NCI-H187 treated with DMSO at 0.1 percent for 48 hours (cell line): ENCODE measurements around the gene SH3BP1.
A peak's percentile ranks its signal among the peaks of the same experiment; 100 is the strongest.

Source experiments
- DNase-seq: peaks from one replicate; lab custom pipeline; 2025; lab: John Stamatoyannopoulos, UW

SH3BP1 gene

DNA sequence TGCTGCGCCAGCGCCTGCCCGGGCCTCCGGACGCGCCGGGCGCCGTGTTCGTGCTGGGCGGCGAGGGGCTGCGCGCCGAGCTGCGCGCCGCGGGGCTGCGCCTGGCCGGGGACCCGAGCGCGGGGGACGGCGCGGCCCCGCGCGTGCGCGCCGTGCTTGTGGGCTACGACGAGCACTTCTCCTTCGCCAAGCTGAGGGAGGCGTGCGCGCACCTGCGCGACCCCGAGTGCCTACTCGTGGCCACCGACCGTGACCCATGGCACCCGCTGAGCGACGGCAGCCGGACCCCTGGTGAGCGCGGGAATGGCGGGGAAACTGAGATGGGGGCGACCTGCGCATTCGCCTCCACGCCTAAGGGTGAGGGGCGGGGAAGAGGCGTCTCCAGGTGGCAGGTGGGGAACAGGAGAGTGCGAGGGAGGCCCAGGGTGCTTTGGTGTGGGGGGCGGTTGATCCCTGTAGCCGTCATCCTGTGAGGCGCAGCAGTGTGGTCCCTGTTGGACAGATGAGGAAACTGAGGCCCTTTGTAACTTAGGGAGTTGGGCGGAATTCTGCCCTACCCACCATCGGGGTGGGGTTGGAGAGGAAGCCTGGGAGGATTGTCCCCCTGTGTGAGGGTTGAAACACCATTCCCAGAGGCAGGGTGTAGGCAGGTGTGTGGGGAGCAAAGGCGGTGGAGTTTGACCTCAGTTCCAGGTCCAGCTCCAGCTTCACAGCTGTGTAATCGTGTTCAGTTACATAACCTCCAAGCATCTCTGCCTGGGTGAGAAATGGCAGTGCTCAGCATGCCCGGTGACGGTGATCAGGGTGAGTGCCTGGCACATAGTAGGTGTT is 19.8 kb downstream of the SH3BP1 start:
- DNase-seq = no peak

DNA sequence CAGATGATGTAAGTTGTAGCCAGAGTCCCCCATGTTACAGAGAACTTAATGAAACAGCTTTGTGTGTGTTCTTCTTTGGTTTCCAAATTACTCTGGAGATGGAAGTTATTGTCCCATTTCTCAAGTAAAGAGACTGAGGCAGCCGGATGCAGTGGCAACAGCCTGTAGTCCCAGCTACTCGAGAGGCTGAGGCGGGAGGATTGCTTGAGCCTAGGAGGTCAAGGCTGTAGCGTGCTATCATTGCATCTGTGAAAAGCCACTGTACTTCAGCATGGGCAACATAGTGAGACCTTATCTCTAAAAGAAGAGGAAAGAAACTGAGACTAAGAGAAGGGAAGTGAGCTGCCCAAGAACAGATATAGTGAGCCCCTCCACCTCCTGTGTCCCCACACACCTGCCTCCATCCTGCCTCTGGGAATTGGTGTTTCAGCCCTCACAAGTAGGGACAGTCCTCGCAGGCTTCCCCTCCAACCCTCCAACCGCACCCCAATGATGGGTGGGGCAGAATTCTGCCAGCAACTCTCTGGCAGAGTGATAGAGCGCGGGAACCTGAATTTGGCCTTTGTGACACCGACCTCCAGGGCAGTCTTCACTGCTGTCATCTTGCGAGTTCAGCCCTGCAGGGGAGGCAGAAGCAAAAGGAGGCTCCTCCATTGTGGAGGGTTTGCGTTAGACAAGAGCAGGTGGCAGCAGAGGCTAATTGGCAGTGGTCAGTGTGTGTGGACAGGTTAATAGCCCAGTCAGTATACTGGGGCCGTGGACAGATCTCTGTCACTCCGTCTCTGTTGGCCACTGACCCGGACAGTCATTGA is 20.6 kb downstream of the SH3BP1 start:
- no peak for DNase-seq

DNA sequence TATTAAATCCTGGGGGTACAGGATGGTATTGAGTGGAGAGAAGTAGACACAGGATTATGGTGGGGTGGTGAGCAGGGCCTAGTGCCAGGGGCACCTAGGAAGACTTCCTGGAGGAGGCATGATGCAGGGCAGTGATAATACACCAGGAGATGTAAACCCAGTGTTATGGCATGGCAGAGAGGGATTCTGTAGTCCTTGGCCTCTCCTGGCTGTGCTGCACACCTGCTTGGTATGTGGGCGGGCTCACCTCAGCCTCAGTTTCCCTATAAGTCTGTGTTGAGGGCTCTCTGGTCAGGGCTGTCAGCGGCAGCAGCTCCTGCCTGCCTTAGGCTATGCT is 21.2 kb downstream of the SH3BP1 start:
- DNase-seq = no peak

DNA sequence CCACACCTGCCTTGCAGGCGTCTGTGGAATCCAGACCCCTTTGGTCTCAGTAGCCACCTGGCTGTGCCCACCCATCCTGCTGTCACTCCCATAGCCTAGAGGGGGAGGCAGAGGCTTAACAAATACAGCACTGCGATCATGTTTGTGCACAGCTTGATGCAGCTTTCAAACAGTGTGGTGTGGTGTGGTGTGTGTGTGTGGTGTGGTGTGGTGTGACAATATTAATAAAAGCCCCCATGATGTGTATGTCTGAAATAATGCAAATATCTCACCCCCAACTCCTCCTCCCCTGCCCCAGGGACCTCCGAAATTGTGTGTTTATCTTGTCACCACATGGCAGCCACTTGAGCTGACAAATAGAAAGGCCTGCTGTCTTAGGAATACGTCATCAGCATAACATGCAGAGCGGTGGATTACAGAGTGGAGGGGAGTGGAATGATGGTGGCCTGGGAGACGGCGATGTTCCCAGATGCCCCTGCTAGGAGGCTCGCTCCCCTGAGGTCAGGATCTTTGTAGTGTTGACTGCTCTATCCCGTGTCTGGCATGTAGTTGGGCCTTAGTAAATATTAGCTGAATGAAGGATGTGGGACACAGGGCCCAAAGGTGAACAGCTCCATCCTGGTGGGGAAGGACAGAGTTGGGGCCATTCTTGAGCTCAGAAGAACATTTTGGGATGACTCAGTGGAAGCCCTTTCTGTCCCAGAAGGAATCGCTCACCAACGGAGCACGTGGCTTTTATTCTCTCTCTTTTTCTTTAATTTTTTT is 21.9 kb downstream of the SH3BP1 start:
- no peak for DNase-seq

DNA sequence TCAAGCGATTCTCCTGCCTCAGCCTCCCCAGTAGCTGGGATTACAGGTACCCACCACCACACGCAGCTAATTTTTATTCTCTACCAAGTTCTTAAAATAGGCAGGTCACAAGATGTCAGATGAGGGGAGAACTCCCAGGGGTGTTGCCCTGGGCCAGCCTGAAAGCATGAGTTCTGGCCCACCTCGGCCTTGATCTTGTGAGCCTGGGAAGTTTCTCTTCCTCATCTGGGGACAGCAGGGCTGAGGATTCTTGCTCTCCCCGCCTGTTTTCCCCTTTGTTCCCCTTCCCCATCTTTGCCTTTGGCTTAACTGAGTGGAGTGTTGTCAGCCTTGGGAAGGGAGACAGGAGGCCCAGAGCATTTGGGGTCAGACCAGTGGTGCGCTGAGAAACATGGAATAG is 22.6 kb downstream of the SH3BP1 start:
- no peak for DNase-seq

DNA sequence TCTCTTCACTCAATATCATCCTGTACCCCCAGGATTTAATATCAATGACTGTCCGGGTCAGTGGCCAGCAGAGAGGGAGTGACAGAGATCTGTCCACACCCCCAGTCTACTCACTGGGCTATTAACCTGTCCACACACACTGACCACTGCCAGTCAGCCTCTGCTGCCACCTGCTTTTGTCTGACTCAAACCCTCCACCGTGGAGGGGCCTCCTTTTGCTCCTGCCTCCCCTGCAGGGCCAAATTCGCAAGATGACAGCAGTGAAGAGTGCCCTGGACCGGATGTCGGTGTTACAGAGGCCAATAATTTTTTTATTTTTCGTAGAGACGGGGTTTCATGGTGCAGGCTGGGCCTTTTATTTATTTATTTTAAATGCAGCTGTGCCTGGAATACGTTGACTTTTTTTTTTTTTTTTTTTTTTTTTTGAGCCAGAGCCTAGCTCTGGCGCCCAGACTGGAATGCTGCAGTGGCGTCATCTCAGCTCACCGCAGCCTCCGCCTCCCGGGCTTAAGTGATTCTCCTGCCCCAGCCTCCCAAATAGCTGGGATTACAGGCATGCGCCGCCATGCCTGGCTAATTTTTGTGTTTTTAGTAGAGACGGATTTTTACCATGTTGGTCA is 24.2 kb downstream of the SH3BP1 start:
- DNase-seq = no peak

DNA sequence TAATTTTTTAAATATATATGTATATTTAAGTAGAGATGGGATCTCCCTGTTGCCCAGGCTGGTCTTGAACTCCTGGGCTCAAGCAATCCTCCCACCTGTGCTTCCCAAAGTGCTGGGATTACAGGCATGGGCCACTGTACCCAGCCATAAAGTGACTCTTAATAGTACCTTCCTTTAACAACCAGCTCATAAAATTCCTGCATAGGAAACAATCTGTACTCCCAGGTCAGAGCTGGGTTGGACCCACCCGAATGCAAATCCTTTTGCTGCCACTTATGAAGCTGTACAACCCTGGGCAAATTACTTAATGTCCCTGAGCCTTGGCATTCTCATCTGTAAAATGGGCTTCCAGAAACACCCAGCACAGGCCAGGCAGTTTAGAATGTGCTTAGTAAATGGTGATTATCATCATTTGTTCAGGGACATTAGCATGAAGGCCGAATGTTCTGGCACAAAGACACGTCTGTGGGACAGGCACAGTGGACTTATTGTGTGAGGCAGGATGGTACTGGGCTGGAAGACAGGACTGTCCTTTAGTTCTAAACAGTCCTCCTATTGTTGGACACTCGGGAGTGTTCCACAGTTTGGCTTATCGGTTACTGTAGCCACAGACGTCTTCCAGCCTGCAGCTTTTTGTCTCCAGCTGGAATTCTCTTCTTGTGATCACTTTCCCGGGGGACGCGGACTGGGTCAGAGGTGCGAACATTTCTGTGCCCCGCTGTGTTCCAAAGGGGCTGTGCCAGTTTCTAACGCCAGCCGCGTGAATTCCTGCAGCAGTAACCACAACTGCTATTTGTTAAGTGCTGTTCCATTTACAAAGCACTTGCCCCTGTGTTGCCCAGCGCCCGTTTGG is 25.0 kb downstream of the SH3BP1 start:
- DNase-seq = no peak

DNA sequence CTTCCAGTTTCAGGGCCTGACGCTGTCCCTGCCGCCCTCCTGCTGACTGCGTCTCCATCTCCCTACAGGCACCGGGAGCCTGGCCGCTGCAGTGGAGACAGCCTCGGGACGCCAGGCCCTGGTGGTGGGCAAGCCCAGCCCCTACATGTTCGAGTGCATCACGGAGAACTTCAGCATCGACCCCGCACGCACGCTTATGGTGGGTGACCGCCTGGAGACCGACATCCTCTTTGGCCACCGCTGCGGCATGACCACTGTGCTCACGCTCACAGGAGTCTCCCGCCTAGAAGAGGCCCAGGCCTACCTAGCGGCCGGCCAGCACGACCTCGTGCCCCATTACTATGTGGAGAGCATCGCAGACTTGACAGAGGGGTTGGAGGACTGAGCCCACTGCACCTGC is 26.0 kb downstream of the SH3BP1 start:
- no peak for DNase-seq

DNA sequence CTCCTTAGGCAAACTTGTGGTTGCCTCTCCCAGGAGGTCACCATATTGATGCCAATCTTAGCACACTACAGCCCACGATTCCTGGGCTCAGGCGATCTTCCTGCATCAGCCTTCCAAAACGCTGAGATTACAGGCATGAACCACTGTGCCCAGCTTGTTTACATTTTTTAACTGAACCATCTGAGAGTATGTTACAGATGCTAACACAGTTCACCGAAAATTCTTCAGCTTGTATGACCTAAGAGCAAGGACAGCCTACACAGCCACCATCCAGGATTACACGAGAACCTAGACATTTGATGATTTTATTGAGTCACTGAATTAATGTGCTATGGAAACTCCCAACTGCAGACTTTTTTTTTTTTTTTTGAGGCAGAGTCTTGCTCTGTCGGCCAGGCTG is 30.1 kb downstream of the SH3BP1 start:
- DNase-seq = no peak

DNA sequence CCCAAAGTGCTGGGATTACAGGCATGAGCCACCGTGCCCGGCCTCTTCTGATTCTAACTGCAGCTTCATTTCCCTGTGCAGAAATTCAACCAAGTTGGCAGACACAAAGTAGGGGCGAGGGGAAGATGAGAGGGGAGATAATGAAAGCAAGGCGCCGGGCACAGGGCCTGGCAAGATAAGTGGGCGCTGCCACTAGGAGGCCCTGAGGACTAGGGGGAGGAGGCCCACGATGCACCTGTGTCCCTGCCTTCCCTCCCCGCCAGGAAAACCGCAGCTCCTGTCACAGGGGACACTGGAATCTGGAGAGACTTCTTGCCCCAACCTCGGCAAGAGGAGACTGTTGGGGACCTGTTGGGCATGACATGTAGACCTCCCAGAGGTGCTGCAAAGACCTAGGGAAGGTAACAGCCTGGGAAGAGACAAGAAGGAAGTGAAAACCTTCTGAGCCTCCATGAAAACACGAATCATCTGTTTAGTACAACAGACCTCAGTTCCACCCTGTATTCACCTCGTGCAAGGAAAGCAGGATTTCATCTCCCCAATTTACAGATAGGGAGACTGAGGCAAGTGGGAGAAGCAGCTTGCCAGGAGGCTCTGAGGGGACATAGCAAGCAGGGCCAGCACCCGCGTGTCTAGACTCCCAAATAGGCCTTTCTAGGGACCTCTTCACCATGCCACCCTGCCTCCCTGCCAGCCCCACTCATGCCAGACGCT is 32.9 kb downstream of the SH3BP1 start:
- no peak for DNase-seq

DNA sequence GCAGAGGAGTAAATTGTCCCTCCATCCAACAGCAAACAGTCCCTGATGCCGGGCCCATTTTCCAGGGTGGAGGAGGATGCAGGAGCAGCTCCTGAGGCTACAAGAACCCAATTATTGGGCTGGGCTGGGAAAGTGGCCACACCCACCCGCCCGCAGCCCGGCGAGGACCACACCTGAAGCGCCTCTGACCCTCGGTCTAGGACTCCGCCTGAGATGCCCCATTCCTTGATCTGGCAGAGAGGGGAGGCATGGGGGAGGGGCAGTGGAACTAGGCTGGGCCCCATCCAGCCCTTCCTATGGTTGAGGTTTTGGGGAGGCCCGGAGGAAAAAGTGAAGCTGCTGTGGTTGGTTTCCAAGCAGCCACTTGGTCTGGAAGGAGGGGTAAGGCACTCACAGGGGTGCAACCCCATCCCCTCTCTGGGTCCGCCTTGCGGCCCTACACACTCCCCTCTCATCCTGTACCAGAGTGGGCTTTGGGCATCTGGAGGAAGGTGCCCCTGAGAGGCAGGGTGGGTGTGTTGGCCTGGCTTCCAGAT is 33.5 kb downstream of the SH3BP1 start:
- no peak for DNase-seq

DNA sequence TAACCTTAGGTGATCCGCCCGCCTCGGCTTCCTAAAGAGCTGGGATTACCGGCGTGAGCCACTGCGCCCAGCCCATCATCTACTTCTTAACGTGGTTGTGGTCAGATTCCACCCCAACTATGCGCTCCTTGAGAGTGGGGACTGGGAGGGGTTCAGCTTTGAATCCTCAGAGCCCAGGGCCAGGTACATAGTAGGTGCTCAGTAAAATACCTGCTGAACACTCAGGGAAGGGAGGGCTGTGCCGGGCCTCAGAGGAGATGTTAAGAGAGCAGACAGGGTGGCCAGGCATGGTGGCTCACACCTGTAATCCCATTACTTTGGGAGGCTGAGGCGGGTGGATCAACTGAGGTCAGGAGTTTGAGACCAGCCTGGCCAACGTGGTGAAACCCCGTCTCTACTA is 34.8 kb downstream of the SH3BP1 start:
- DNase-seq = no peak

DNA sequence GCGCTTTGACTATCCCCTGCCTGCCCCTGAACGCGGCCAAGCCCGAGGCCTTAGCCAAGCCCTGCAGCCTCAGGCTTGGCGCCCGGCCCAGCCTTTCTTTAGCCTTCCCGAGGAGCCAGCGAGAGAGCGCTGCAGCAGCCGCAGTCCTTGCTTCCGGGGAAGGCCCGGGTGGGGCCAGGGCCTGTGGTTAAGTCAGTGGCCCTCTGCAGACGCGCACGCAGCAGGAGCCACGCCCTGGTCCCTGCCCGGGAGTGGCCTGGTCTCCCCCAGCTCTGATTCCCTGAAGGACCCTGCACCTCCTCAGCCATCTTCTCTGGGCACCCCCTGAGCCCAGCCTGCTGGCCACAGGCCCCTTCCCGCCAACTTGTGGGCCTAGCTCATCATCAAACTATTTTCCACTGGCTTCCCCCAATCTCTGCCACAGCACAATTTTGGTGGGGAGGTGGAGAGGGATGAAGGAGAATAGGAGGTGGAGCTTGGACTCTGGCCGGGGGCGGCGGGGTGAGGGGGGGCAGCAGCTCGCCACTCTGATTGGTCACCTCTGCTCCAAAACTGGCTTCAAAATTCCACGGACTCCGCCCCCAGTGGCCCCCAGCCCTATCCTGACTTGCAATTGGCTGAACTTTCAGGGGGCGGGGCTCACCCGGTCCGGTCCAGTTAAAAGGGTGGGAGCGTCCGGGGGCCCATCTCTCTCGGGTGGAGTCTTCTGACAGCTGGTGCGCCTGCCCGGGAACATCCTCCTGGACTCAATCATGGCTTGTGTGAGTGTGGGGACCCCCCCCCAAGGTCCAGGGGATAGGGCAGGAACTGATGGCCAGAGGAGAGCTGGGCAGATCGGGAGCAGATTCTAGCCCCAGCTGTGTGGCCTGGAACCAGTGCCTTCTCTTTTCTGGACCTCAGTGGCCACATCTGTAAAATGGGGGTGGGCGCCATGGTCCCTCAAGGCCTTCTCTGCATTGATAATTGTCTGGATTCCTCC is 35.8 kb downstream of the SH3BP1 start, which contains the start of gene LGALS1:
Gene LGALS1 (plus strand): TSS at position 686 of the 979 bp plus-strand sequence. CDS start 67 bp downstream, at position 753.
- DNase-seq = no peak

DNA sequence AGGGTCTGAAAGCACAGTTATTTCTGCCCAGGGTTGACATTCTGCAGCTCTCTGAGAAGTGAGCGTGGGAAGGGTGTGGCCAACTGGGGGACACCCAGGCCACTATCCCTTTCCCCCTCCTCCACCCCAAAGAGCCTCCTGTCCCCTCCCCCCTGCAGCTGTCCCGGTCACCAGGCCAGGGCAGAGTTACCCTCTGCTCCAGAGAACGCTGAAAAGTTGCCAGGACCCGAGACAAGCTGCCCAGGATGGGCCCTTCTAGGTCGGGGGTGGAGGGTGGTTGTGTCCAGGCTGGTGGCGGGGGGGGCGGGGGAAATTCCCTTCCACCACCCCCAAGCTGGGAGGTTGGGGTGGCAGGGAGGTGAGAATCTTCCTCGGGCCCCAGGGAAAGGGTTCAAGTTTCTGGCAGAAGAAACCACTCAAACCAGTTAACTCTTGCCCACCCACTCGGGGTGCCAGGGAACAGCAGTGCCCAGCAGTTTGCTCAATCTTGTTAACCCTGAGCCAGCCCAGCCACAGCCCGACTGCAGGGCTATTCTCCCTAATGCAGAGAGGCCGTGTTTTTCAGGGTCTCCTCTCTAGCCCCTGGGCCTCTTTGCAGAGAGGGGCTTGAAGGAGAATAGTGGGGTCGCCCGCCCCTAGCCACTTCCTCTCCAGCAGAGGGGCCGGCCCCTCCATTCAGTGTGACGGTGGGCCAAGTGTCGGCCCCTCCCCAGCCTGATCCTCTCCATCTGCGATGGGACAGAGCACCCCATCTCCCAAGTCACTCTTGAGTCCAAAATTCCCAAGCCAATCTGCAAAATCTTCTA is 36.7 kb downstream of the SH3BP1 start:
- DNase-seq = no peak

DNA sequence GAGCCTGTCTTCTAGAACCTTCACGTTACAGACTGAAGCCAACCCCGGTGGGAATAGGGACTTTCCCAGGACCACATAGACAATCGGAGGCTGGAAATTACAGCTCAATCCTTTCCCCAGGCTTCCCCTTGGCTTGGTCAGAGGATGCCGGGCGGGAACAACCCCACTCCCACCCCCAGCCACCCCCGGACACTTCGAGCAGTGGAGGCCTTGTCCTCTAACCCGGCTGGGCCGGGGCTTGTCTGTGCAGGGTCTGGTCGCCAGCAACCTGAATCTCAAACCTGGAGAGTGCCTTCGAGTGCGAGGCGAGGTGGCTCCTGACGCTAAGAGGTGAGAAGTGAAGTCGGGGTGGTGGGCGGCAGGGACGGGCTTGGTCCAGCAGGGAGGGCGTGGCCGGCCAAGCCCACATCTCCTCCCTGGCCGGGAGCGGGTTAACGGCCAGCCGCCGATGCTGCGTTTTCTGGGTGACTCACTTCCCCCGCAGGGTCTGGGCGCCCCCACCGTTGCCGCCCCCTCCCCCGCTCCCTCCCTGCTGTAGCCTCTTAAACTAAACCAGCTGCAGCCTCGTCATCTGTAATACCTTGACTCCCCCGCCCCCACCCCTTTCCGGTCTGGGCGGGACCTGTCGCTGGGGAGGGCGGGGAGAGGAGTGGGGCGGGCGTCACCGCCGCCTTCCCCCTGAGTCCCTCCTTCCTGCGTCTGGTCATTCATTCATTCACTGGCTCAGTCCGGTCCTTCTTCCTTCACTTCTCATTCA is 37.4 kb downstream of the SH3BP1 start:
- DNase-seq = peak; percentile 34

DNA sequence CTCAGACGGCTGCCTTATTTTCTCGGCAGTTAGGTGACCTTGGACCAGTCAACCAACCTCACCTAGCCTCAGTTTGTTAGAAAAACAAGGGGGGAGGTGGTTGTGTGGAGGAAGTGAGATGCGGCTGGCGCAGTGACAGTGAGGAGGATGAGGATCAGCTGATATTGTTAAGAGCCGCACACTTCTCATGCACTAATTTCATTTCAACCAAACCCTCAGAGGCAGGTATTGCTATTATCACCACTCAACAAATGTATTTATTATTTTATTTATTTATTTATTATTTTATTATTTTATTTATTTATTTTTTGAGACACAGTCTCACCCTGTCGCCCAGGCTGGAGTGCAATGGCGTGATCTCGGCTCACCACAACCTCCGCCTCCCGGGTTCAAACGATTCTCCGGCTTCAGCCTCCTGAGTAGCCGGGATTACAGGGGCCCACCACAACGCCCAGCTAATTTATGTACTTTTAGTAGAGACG is 38.1 kb downstream of the SH3BP1 start:
- no peak for DNase-seq

DNA sequence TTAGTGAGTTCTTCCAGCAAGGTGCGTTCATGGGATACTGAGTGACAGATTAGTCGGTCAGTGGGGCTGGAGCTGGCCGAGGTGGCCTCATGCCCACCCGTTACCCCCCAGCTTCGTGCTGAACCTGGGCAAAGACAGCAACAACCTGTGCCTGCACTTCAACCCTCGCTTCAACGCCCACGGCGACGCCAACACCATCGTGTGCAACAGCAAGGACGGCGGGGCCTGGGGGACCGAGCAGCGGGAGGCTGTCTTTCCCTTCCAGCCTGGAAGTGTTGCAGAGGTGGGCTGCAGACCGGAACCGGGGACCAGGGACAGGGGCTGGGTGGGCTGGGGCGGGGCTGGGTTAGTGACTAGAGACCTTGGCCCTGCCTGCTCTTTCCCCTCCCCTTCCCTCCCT is 38.9 kb downstream of the SH3BP1 start:
- no peak for DNase-seq
